ENCODE results near the gene OGFOD3.

- TF ChIP-seq, protein P1, sequence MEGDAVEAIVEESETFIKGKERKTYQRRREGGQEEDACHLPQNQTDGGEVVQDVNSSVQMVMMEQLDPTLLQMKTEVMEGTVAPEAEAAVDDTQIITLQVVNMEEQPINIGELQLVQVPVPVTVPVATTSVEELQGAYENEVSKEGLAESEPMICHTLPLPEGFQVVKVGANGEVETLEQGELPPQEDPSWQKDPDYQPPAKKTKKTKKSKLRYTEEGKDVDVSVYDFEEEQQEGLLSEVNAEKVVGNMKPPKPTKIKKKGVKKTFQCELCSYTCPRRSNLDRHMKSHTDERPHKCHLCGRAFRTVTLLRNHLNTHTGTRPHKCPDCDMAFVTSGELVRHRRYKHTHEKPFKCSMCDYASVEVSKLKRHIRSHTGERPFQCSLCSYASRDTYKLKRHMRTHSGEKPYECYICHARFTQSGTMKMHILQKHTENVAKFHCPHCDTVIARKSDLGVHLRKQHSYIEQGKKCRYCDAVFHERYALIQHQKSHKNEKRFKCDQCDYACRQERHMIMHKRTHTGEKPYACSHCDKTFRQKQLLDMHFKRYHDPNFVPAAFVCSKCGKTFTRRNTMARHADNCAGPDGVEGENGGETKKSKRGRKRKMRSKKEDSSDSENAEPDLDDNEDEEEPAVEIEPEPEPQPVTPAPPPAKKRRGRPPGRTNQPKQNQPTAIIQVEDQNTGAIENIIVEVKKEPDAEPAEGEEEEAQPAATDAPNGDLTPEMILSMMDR (IDR thresholded peaks at IDR 0.05; ENCODE audit: borderline replicate concordance, extremely low read depth, low read length, poor library complexity, severe bottlenecking): no peak
- TF ChIP-seq EZH2 (IDR thresholded peaks at IDR 0.05; ENCODE audit: borderline replicate concordance, low read depth, low read length, severe bottlenecking): no peak
Observed at GRCh38 chr17:82380860-82381702, 37.3 kb downstream of the OGFOD3 start.
